Measurements from ENCODE around the gene LPP.

LPP gene

GRCh38 chr3:188868803-188869202 is 714.8 kb downstream of the LPP start:
- Histone ChIP-seq H4K20me1 (ENCODE audit: insufficient read depth, low read length) (no peaks in the 10 kb centered on the region), H3F3A (ENCODE audit: insufficient read depth, low read length) (no peaks in the 10 kb centered on the region), H3K4me1 (ENCODE audit: insufficient read depth, low read length, severe bottlenecking) (no peaks in the 10 kb centered on the region), H3K36me3 (ENCODE audit: insufficient read depth, low read length) (no peaks in the 10 kb centered on the region), H3K4me2 (ENCODE audit: low read length) (no peak overlapping the region), H2AFZ (ENCODE audit: low read length) (no peak overlapping the region), H3K9me3 (ENCODE audit: low read length) (no peaks in the 10 kb centered on the region), H3K4me3 (ENCODE audit: low read depth, low read length, poor library complexity, severe bottlenecking) (no peak overlapping the region), H3K9ac (ENCODE audit: low read length) (no peak overlapping the region), H3K27me3 (ENCODE audit: insufficient read depth, low read length) (no peaks in the 10 kb centered on the region), H3K27ac (ENCODE audit: low read depth, low read length, poor library complexity, severe bottlenecking) (no peak overlapping the region), H3K9me2 (ENCODE audit: low read depth, low read length) (no peaks in the 10 kb centered on the region), H3K79me2 (ENCODE audit: insufficient read depth, low read length) (no peaks in the 10 kb centered on the region)
- TF ChIP-seq CTCF (IDR thresholded peaks at IDR 0.05; ENCODE audit: low read length) (no peak), EZH2 (IDR thresholded peaks at IDR 0.05; ENCODE audit: borderline replicate concordance, low read length) (no peak)

- H3K79me2 ChIP-seq (ENCODE audit: insufficient read depth, low read length), result no peaks in the 10 kb centered on the region
- no peaks in the 10 kb centered on the region for H3K27me3 ChIP-seq (ENCODE audit: insufficient read depth, low read length)
- no peaks in the 10 kb centered on the region for H3K36me3 ChIP-seq (ENCODE audit: insufficient read depth, low read length)
- no peak for TF ChIP-seq CTCF (IDR thresholded peaks at IDR 0.05; ENCODE audit: low read length)
- TF ChIP-seq EZH2 (IDR thresholded peaks at IDR 0.05; ENCODE audit: borderline replicate concordance, low read length), result no peak
- no peak overlapping the region for H3K9ac ChIP-seq (ENCODE audit: low read length)
- no peaks in the 10 kb centered on the region for H4K20me1 ChIP-seq (ENCODE audit: insufficient read depth, low read length)
- no peaks in the 10 kb centered on the region for H3K9me3 ChIP-seq (ENCODE audit: low read length)
- no peak overlapping the region for H2AFZ ChIP-seq (ENCODE audit: low read length)
- H3K4me2 ChIP-seq (ENCODE audit: low read length), result no peak overlapping the region
- H3F3A ChIP-seq (ENCODE audit: insufficient read depth, low read length), result no peaks in the 10 kb centered on the region
- no peak overlapping the region for H3K4me3 ChIP-seq (ENCODE audit: low read depth, low read length, poor library complexity, severe bottlenecking)
- H3K27ac ChIP-seq (ENCODE audit: low read depth, low read length, poor library complexity, severe bottlenecking), result no peak overlapping the region
- no peaks in the 10 kb centered on the region for H3K4me1 ChIP-seq (ENCODE audit: insufficient read depth, low read length, severe bottlenecking)
- H3K9me2 ChIP-seq (ENCODE audit: low read depth, low read length), result no peaks in the 10 kb centered on the region
Measured at GRCh38 chr3:188869628-188870027, 715.7 kb downstream of the LPP start.

GRCh38 chr3:188870431-188870830 is 716.5 kb downstream of the LPP start:
- H4K20me1 ChIP-seq (ENCODE audit: insufficient read depth, low read length), result no peaks in the 10 kb centered on the region
- H3K9me2 ChIP-seq (ENCODE audit: low read depth, low read length), result no peaks in the 10 kb centered on the region

More at GRCh38 chr3:188870431-188870830, 716.5 kb downstream of the LPP start:
- H3K4me1 ChIP-seq (ENCODE audit: insufficient read depth, low read length, severe bottlenecking), result no peaks in the 10 kb centered on the region
- TF ChIP-seq CTCF (IDR thresholded peaks at IDR 0.05; ENCODE audit: low read length) (no peak), EZH2 (IDR thresholded peaks at IDR 0.05; ENCODE audit: borderline replicate concordance, low read length) (no peak)
- no peaks in the 10 kb centered on the region for H3K27me3 ChIP-seq (ENCODE audit: insufficient read depth, low read length)
- H3K4me3 ChIP-seq (ENCODE audit: low read depth, low read length, poor library complexity, severe bottlenecking), result no peak overlapping the region
- H3K9me3 ChIP-seq (ENCODE audit: low read length), result no peaks in the 10 kb centered on the region
- no peak overlapping the region for H3K9ac ChIP-seq (ENCODE audit: low read length)
- H3K36me3 ChIP-seq (ENCODE audit: insufficient read depth, low read length), result no peaks in the 10 kb centered on the region
- no peak overlapping the region for H3K4me2 ChIP-seq (ENCODE audit: low read length)
- no peak overlapping the region for H2AFZ ChIP-seq (ENCODE audit: low read length)
- no peaks in the 10 kb centered on the region for H3K79me2 ChIP-seq (ENCODE audit: insufficient read depth, low read length)
- H3F3A ChIP-seq (ENCODE audit: insufficient read depth, low read length), result no peaks in the 10 kb centered on the region
- no peak overlapping the region for H3K27ac ChIP-seq (ENCODE audit: low read depth, low read length, poor library complexity, severe bottlenecking)
